ENCODE measurements around the gene GRID1. TPM values are rescaled to one million over a fixed set of nuclear protein-coding genes. Genes with fewer than 3 reads are reported as not detected.

Gene GRID1
- total RNA-seq, 4 donors from 2014 or later: 1.4 to 4.9 (median 2.0) TPM

DNA sequence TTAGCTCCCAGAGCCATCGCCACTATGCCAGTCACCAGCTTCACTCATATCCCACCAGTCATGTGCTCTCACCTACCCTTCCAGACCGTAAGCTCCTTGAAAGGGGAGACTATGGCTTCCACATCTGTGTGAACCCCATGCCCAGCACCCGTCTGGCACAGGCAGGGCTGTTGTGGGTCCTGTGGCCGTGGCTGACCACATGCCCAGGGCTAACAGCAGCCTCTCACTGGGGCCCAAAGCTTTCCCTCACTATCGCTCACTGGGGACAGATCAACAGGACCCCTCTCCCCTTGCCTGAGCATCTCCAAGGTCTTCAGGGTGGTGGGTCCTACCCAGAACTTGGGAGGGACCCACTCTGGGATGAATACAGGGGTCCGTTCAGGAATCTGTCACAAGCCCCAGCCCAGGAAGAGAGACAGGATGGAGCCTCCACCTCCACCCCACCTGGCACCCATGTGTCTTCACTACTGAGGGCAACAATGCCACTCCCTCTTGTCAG, 303.9 kb downstream of the GRID1 start:
- intact Hi-C loops (cut with DNase I; ENCODE audit: low total_unique reads): no loop called here
- WGBS, 2 donors: 92 to 95% methylated on average over 6 of the region's 6 CpGs
- H3K4me3 ChIP-seq (ENCODE audit: low read depth, poor library complexity, severe bottlenecking): no peak overlapping the region
- peak in 1 of 2 donors; percentile 46 for DNase-seq (ENCODE audit: low spot score in 2 of 2)
- TF ChIP-seq POLR2A (IDR thresholded peaks at IDR 0.05): no peak
- TF ChIP-seq, protein P1, sequence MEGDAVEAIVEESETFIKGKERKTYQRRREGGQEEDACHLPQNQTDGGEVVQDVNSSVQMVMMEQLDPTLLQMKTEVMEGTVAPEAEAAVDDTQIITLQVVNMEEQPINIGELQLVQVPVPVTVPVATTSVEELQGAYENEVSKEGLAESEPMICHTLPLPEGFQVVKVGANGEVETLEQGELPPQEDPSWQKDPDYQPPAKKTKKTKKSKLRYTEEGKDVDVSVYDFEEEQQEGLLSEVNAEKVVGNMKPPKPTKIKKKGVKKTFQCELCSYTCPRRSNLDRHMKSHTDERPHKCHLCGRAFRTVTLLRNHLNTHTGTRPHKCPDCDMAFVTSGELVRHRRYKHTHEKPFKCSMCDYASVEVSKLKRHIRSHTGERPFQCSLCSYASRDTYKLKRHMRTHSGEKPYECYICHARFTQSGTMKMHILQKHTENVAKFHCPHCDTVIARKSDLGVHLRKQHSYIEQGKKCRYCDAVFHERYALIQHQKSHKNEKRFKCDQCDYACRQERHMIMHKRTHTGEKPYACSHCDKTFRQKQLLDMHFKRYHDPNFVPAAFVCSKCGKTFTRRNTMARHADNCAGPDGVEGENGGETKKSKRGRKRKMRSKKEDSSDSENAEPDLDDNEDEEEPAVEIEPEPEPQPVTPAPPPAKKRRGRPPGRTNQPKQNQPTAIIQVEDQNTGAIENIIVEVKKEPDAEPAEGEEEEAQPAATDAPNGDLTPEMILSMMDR (IDR thresholded peaks at IDR 0.05): no peak

DNA sequence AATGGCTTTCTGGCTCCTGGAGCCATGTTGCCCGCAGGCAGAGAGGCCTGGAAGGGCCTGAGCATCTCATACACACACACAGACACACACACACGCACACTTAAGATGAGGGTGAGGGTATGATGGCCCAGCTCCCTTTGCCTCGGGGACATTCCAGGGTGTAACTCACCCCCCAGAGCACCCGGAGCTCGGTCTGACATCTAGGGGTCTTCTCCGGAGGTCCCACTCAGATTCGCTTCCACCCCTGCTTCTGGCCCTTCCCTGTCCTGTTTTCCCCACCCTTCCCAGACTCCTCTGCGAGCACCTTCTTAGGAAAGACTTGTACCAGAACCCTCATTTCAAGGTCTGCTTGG, 304.4 kb downstream of the GRID1 start:
- WGBS, 2 donors: 82 to 89% methylated on average over 8 of the region's 8 CpGs
- H3K4me3 ChIP-seq (ENCODE audit: low read depth, poor library complexity, severe bottlenecking): no peak overlapping the region
- intact Hi-C loops (cut with DNase I; ENCODE audit: low total_unique reads): no loop called here
- no peak for DNase-seq (ENCODE audit: low spot score in 2 of 2)
- no peak for TF ChIP-seq POLR2A (IDR thresholded peaks at IDR 0.05)
- TF ChIP-seq, protein P1 (IDR thresholded peaks at IDR 0.05): no peak

DNA sequence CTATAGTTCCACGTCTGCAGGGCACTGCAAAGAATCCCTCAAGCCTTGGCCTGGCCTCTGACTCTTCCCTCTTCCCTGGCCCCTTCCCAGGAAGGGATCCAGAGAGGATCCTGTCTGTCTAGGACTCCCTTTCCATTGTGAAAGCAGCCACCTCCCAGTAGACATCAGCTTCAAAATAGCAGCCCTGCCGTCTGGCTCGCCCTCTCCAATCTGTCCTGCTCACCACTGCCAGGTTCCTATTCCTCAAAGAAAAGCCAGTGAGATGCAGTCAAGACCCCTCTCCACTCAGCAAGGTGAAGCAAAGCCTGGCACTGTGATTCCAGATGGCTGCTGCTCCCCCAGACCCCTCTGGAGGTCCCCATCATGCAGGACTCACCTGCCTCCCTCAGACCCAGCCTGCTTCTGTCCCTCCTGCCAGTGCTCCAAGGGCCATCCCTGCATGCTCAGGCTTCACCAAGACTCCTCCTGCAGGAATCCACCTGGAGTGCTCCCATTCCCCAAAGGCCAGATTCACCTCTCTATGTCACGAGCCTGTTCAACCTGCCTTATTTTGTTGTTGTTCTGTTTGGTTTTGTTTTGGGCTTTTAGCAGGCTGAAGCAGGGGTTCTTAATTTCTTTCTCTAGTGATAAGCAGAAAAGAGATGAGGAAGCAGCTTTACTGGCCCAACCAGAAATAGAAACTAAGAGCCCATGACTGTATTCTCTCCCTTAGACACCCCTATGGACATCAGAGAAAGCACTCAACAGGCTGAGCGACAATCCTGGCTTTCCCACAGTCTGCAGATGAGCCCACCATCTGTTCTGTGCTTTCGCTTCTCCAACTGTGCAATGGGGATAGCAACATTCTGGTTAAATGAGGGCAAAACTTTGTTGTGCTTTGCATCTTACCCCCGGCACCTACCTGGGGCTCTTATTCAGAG, 305.1 kb downstream of the GRID1 start:
- WGBS, 2 donors: 67 to 70% methylated on average over 7 of the region's 7 CpGs
- TF ChIP-seq, protein P1 (IDR thresholded peaks at IDR 0.05): no peak
- intact Hi-C loops (cut with DNase I; ENCODE audit: low total_unique reads): no loop called here
- peak in 1 of 2 donors; percentile 78 for DNase-seq (ENCODE audit: low spot score in 2 of 2)
- H3K4me3 ChIP-seq (ENCODE audit: low read depth, poor library complexity, severe bottlenecking): no peak overlapping the region

DNA sequence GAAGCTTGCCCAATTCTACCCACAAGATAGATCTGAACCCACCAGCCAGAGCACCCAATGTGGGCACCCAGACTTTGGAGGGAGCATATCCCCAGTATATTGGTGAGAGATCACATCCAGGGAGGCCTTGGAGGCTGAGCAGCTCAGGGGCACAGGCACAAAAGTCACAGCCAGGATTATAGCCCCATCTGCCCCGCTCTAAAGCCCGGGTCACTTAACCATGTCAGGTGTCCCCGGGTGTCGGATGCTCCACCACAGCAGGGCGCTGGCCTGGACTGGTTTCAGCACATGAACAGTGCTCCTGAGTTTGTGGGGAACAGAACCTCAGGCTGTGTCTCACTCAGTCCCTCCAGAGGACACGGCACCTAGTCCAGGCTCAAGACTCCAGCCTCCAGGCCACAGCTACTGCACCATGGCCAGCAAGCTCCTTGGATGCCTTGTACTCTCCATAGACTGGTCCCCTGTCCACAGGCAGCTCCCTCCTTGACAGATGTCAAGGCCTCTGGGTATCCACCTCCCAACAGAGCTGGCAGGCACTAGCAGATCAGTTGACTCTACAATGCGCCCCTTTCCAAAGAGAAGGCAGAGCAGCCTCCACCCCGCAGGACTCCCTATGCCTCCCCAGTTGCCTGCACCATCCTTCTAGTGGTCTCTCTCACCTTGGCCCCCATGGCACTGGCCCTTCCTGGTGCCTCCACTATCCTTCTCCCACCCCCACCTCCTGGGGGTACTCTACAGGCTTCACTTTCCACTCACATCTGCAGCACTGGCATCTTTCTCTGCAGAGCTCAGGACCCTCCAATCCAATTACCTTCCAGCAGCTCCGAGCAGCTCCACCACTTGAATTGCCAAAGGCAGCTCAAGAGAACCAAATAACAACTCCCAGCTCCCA, 306.0 kb downstream of the GRID1 start:
- no peak overlapping the region for H3K4me3 ChIP-seq (ENCODE audit: low read depth, poor library complexity, severe bottlenecking)
- 79 to 84% methylated on average over 8 to 9 of the region's 9 CpGs for WGBS, 2 donors
- peak in 1 of 2 donors; percentile 81 for DNase-seq (ENCODE audit: low spot score in 2 of 2)
- TF ChIP-seq, protein P1 (IDR thresholded peaks at IDR 0.05): no peak
- no peak for TF ChIP-seq POLR2A (IDR thresholded peaks at IDR 0.05)
- intact Hi-C loops (cut with DNase I; ENCODE audit: low total_unique reads): no loop called here

DNA sequence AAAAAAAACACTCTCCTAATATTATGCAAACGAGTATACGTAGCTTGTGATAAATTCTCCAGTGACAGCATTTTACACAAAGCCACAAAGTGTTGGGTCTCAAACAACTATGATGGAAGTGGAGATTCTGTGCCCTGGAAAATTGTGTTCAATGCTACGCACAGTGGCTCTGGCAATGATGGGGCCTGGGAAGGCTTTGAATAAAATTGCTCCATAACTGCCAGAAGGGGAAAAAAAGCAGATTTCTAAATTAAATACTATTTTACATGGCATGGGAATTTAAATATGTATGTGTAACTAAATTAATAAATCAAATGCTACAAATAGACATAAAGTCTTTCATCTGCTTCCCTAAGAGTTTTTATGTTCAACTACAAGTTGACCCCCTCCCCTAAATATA, 306.7 kb downstream of the GRID1 start:
- intact Hi-C loops (cut with DNase I; ENCODE audit: low total_unique reads): no loop called here
- no peak overlapping the region for H3K4me3 ChIP-seq (ENCODE audit: low read depth, poor library complexity, severe bottlenecking)
- WGBS, 2 donors: 82 to 91% methylated on average over 3 of the region's 3 CpGs
- DNase-seq (ENCODE audit: low spot score in 2 of 2): no peak
- TF ChIP-seq POLR2A (IDR thresholded peaks at IDR 0.05): no peak
- TF ChIP-seq, protein P1 (IDR thresholded peaks at IDR 0.05): no peak

Measured in lower leg skin (tissue), 4 donors.